ENCODE results near the gene METRNL.
"Not testable (repeated sequence)": the region's sequence is repeated elsewhere in the genome, so short reads cannot be mapped to it uniquely, and the experiment has no call there.

METRNL gene

DNA sequence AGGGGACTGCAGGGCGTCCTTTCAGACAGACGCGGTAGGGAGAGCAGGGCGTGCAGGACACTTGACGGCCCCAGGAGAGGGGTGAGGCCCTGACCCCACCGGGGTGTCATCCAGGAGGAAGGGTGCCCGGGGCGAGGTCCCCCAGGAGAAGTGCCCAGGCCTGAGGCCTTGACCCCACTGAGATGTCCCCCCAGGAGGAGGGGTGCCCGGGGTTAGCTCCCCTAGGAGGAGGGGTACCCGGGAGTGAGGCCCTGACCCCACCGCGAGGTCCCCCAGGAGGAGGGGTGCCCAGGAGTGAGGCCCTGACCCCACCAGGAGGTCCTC is 27.2 kb upstream of the METRNL start:
- DNase-seq (ENCODE audit: low spot score), result no peak

GRCh38 chr17:83053021-83053681 is 26.3 kb upstream of the METRNL start:
- DNase-seq (ENCODE audit: low spot score), result no peak

- DNase-seq (ENCODE audit: low spot score), result no peak
These were observed 25.5 kb upstream of the METRNL start for GRCh38 chr17:83053739-83054451.

DNA sequence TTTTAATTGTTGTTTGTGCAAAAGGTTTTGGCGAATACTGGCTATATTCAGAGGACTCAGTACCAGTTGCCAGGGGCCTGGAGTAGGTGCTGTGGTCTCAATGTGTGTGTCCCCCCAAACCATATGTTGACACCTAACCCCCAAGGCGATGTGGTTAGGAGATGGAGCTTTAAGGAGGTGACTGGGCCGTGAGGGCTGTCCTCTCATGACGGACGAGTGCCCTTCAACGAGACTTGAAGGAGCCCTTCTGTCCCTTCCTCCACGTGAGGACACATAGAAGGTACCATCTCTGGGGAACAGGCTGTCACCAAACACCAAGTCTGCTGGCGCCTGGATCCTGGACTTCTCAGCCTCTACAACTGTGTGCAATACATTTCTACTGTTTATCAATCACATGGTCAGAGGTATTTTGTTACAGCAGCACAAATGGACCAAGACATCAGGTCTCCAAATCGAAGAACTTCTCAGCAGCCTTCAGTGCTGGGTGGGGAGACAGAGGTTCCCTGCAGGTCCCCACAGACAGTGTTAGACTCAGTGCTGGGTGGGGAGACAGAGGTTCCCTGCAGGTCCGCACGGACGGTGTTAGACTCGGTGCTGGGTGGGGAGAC is 24.8 kb upstream of the METRNL start:
- DNase-seq (ENCODE audit: low spot score), result no peak

GRCh38 chr17:83055176-83055575 is 24.2 kb upstream of the METRNL start:
- not testable (repeated sequence) for DNase-seq (ENCODE audit: low spot score)

GRCh38 chr17:83055911-83056582 is 23.4 kb upstream of the METRNL start:
- no peak for DNase-seq (ENCODE audit: low spot score)

DNA sequence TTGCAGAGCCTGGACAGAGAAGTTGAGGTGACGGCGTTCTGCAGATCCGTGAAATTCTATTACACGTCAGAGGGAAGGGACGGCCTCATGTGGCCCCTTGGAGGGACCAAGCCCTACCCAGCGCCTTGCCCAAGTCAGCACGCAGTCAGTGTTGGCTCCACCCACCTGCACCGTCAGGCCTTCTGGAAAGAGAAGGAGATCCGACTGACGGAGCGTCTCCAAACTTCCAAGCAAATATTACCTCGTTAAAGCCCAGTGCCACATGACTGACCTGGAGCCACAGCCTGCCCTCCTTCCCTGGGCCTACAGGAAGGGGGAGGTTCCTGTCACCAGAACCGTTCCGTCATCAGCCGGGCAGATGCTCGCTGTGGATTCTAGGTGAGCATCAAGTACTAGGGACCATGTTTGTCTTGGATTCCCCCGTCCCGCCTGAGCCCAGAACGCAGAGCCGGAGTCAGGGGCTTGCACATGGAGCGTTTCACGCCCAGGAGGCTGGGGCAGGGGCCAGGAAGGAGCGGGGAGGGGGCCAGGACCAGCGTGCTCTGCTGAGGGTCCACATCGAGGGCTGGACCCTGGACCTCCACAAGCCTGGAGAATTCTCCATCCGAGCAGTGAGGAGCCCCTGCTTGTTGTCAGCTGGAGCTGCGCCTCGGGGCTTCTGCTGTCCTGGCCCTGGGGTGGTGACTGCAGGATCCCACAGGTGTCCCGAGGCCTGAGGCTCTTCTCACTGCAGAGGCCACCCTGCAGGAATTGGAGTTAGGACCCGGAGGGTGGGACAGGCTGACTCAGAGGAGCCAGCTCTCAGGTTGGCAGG is 22.6 kb upstream of the METRNL start:
- no peak for DNase-seq (ENCODE audit: low spot score)

DNA sequence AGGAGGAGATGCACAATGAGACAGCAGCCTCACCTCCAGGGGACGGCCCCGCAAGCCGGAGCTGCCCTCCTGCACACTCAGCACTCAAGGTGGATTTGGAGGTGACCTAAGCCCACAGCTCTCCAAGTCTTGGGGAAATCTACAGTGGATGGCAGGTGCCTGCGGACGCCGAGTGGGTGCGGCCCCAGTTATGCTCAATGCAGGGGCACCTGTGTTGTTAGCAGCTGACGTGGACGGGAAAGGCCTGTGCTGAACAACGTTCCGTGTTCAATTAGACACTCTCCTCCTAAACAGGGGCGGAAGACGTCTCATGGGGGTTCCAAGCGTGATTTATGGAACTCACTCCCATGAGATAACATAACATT is 22.0 kb upstream of the METRNL start:
- DNase-seq (ENCODE audit: low spot score), result no peak

DNA sequence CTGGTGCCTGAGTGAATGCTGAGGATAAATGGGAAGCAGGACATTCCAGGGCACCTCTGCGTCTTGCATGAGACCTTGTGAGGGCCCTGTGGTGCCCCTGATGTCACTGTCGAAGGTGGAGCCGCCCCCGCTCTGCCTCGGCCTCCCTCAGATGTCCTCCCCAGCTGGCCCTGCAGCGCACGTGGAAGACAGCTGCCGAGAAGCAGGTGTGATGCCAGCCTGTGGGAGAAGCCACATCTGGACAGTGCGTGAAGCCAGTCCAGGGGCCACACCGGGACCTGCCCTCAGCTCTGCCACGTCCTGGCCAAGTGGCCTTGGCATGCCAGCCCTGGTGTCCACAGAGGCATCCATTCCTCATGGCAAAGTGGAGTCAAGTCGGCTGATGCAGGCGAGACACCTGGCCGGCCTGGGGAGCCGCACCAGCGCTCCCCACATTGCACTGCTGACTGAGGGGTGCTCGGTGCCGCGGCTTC is 21.6 kb upstream of the METRNL start:
- no peak for DNase-seq (ENCODE audit: low spot score)

- DNase-seq (ENCODE audit: low spot score), result no peak
These were observed 21.1 kb upstream of the METRNL start for GRCh38 chr17:83058266-83058798.

DNA sequence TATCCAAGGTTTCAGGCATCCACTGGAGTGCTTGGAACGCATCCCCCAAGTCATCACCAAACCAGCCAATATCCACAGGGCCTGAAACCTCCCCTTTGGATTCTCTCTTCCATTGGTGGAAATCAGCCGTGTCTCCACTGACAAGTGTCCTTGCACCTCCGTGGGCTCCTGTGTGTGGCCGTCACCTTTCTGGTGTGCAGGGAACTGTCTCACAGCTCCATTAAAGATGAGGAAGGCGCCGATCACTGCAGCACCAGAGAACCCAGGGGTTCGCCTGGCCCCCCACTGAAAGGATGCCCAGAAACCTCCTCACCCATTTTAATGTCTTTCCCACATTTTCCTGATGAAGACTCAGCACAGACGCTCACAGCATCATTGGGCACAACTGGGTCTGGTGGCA is 17.8 kb upstream of the METRNL start:
- no peak for DNase-seq (ENCODE audit: low spot score)

GRCh38 chr17:83062011-83062817 is 17.2 kb upstream of the METRNL start:
- no peak for DNase-seq (ENCODE audit: low spot score)

DNA sequence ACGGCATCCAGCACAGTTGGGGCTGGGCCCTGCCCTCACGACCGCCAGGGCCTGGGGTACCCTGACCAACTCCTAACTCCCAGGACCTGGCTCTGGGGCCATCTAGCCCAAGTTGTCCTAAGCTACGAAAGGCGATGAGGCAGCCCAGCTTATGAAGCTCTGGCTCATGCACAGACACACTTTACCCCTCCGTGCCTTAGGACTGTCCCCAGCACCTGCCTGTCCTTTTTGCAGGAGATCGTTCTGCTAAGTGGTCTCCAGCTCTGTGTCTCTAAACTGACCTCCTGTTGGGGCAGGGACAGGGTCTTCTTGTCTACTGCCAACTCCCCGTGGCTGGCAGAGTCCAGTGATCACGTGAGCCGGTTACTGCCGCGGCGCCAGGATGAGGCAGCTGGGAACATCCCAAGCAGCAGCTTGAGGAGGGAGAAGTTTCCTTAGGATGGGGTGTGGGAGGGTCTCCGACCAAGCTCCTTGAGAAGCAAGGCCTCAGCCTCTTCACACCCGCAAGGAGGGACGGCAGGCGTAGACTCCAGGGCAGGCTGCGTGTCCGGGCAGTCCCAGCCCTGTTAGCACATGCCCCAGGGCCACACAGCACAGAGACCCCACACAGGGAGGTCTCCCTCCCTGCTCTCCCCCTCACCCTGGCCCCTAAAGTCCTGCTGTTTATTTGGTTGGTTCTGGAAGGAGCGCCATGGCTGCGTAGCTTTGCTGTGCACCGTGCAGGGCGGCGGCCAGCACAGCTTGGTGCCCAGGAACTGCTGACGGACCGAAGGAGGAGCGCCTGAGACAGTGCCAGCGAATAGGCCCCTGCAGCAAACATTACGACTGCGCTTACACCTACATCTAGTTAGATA is 16.4 kb upstream of the METRNL start:
- no peak for DNase-seq (ENCODE audit: low spot score)

DNA sequence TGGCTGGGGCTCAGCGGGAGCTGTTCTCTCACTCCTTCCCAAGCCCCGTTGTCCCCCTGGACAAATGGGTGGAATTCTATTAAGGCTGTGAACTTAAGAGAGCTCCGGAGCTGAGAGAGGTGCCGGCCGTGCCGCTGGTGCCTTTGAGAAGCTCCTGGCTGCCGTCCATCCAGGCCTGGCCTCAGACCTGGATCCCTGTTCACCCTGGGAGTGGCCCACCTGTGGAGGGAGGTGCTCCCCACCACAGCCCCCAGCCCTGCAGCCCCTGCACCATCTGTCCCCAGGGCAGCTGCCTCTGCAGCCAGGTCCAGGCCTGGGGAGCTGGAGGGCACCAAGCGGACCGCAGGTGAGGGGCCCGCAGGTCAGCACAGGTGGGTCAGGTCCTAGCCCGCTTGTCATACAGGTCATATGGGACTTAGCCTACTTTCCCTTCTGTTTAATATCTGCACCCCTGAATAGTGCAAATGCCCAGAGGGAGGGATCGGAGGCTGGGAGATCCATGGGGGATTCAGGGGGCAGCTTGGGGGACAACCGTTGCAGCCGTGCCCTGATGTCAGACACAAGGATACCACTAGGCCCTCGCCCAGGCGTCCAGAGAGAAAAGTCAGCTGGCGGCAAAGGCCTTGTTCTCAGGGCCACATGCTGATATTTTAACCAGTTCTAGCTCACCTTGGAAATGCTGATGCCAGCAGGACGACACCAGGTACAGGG is 15.2 kb upstream of the METRNL start:
- DNase-seq (ENCODE audit: low spot score), result no peak

- no peak for DNase-seq (ENCODE audit: low spot score)
These were observed 14.4 kb upstream of the METRNL start for GRCh38 chr17:83064732-83065659.

- no peak for DNase-seq (ENCODE audit: low spot score)
These were observed 13.5 kb upstream of the METRNL start for GRCh38 chr17:83065660-83066542.

- DNase-seq (ENCODE audit: low spot score), result not testable (repeated sequence)
These were observed 12.9 kb upstream of the METRNL start for GRCh38 chr17:83066543-83066890.

All from putamen (tissue), 1 donor.